Esophagus squamous epithelium (tissue), 4 donors: Measurements from ENCODE around the gene CENPP.

ENCODE experiments used
- POLR2A ChIP-seq, 4 donors: fragments of 450-650 bp; IDR thresholded peaks; one replicate each; pipeline ENCODE4 v1.6.1; 2017; ENCODE audit warnings: antibody characterized with exemption in 4 of 4, mild to moderate bottlenecking in 4 of 4, moderate library complexity in 3 of 4
- TF ChIP-seq, protein P1 (sequence below), 6 experiments: fragments of 450-650 bp in 4 of 6; fragments of 200-600 bp in 2 of 6; sonication (generic) in 2 of 6; IDR thresholded peaks; one replicate each; pipeline ENCODE4 v1.5.1; 2016 to 2019; ENCODE audit warnings: antibody characterized with exemption in 6 of 6, mild to moderate bottlenecking in 4 of 6, moderate library complexity in 4 of 6

DNA sequence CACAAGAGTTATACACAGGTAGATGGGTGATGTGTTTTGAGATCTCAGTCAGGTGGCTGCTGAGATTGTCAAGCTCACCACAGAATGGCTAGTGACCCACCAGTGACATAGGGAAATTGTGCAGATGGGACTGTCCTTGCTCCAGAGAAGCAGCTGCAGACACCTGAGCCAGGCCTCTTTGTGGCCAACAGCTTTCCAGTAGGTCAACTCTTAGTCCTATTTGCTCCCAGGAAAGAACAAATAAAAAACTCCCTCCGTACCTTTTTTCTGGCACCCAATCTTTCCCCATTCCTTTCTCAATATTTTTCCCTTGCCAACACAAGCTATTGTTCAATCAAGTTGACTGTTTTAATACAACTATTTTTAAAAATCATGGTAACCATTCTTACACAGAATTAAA lies 46.5 kb upstream of the CENPP start:
- TF ChIP-seq, protein P1, sequence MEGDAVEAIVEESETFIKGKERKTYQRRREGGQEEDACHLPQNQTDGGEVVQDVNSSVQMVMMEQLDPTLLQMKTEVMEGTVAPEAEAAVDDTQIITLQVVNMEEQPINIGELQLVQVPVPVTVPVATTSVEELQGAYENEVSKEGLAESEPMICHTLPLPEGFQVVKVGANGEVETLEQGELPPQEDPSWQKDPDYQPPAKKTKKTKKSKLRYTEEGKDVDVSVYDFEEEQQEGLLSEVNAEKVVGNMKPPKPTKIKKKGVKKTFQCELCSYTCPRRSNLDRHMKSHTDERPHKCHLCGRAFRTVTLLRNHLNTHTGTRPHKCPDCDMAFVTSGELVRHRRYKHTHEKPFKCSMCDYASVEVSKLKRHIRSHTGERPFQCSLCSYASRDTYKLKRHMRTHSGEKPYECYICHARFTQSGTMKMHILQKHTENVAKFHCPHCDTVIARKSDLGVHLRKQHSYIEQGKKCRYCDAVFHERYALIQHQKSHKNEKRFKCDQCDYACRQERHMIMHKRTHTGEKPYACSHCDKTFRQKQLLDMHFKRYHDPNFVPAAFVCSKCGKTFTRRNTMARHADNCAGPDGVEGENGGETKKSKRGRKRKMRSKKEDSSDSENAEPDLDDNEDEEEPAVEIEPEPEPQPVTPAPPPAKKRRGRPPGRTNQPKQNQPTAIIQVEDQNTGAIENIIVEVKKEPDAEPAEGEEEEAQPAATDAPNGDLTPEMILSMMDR (IDR thresholded peaks at IDR 0.05): no peak
- TF ChIP-seq POLR2A (IDR thresholded peaks at IDR 0.05): no peak
